Astrocyte (in vitro differentiated cells and primary cell): ENCODE measurements around the gene FNDC11. TPM values are rescaled to one million over a fixed set of nuclear protein-coding genes. Genes with fewer than 3 reads are reported as not detected.

Source experiments
- DNase-seq: peaks from one replicate; pipeline ENCODE4 v3.0.0-alpha.2; 2010; ENCODE audit warnings: low read depth
- FAIRE-seq: peaks from 2 replicates; lab custom pipeline; 2011; peaks lifted over from hg19 to GRCh38; lab: Jason Lieb, UNC
- H2AFZ ChIP-seq: 2 replicates; pipeline ENCODE4 v1.6.0; 2012; ENCODE audit warnings: low read depth, low read length, inconsistent platforms
- H3K27ac ChIP-seq: 2 replicates; pipeline ENCODE4 v1.5.1; 2011; ENCODE audit warnings: low read depth, low read length, inconsistent platforms
- H3K27me3 ChIP-seq: 2 replicates; pipeline ENCODE4 v1.6.0; 2011; ENCODE audit warnings: low read length, inconsistent platforms; ENCODE audit not compliant: insufficient read depth
- H3K36me3 ChIP-seq: 2 replicates; pipeline ENCODE4 v1.5.1; 2011; ENCODE audit warnings: low read length, inconsistent platforms; ENCODE audit not compliant: insufficient read depth
- H3K4me1 ChIP-seq: 2 replicates; pipeline ENCODE4 v1.5.1; 2011; ENCODE audit warnings: low read length, inconsistent platforms; ENCODE audit not compliant: insufficient read depth
- H3K4me2 ChIP-seq: 2 replicates; pipeline ENCODE4 v1.6.0; 2012; ENCODE audit warnings: low read length, inconsistent platforms
- H3K4me3 ChIP-seq: 2 replicates; pipeline ENCODE4 v1.5.1; 2011; ENCODE audit warnings: low read depth, mild to moderate bottlenecking, low read length, inconsistent platforms; ENCODE audit not compliant: insufficient read depth
- H3K79me2 ChIP-seq: 2 replicates; pipeline ENCODE4 v1.6.0; 2012; ENCODE audit warnings: mild to moderate bottlenecking, low read length, inconsistent platforms; ENCODE audit not compliant: insufficient read depth
- H3K9ac ChIP-seq: 2 replicates; pipeline ENCODE4 v1.6.0; 2012; ENCODE audit warnings: mild to moderate bottlenecking, low read length, inconsistent platforms
- H3K9me3 ChIP-seq: 2 replicates; pipeline ENCODE4 v1.5.1; 2012; ENCODE audit warnings: low read depth, mild to moderate bottlenecking, low read length, inconsistent platforms; ENCODE audit not compliant: insufficient read depth
- H4K20me1 ChIP-seq: 2 replicates; pipeline ENCODE4 v1.6.0; 2012; ENCODE audit warnings: low read length, inconsistent platforms; ENCODE audit not compliant: insufficient read depth
- H3K27ac Mint-ChIP-seq: one replicate; pipeline ENCODE4 v1.8.0; 2021; ENCODE audit warnings: mild to moderate bottlenecking, mixed read lengths; ENCODE audit not compliant: unreplicated experiment
- H3K27me3 Mint-ChIP-seq: one replicate; pipeline ENCODE4 v1.8.0; 2021; ENCODE audit warnings: low read depth, mixed read lengths; ENCODE audit not compliant: unreplicated experiment
- H3K36me3 Mint-ChIP-seq: one replicate; pipeline ENCODE4 v1.8.0; 2021; ENCODE audit warnings: low read depth, mixed read lengths; ENCODE audit not compliant: unreplicated experiment
- H3K4me1 Mint-ChIP-seq: one replicate; pipeline ENCODE4 v1.8.0; 2021; ENCODE audit warnings: low read depth, mixed read lengths; ENCODE audit not compliant: unreplicated experiment
- H3K4me3 Mint-ChIP-seq: one replicate; pipeline ENCODE4 v1.8.0; 2021; ENCODE audit warnings: mild to moderate bottlenecking, moderate library complexity, mixed read lengths; ENCODE audit not compliant: unreplicated experiment
- H3K9me3 Mint-ChIP-seq: one replicate; pipeline ENCODE4 v1.8.0; 2021; ENCODE audit warnings: mild to moderate bottlenecking, mixed read lengths; ENCODE audit not compliant: unreplicated experiment
- EZH2 ChIP-seq: IDR thresholded peaks from 2 replicates; pipeline ENCODE4 v1.6.1; 2012; ENCODE audit warnings: mild to moderate bottlenecking, low read length, inconsistent platforms; ENCODE audit not compliant: insufficient read depth
- total RNA-seq: library from RNA; stranded (reverse); gene quantifications from 2 replicates; pipeline ENCODE4 v1.2.1, GENCODE V29; 2021
- TF ChIP-seq, protein P1 (sequence below): IDR thresholded peaks from 2 replicates; pipeline ENCODE4 v1.5.1; 2011; ENCODE audit warnings: low read depth, mild to moderate bottlenecking, inconsistent platforms, low read length, moderate library complexity; ENCODE audit not compliant: insufficient read depth

Gene FNDC11
- total RNA-seq, 1 donor from 2014 or later: 0.20 TPM

DNA sequence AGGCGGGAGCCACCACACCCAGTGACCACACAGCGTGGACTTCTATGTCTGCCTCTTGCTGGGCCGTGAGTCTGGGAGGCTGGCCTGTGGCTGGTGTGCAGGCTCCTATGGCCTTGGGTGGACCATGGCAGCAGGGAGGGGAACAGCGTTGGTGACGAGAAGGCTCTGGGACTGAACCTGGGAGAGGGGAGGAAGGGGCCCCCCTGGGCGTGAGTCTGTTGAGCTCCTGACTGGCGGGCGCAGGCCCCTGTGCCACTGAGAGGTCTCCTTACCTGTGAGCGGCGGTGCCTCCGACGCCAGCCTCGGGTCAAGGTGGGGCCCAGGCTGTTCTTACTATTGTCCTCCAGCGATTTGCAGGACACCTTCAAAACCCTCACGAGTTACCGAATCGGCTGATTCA, 32.8 kb downstream of the FNDC11 start:
- no peaks in the 10 kb centered on the region for H3K79me2 ChIP-seq
- no peak overlapping the region for H3K27ac ChIP-seq
- H3K4me2 ChIP-seq: no peak overlapping the region
- no peak overlapping the region for H3K9ac ChIP-seq
- Mint-ChIP-seq H3K27ac (no peak overlapping the region), H3K4me3 (no peak overlapping the region), H3K4me1 (peaks cover 4% of the 10 kb centered on the region), H3K36me3 (peaks cover 6% of the 10 kb centered on the region), H3K9me3 (no peaks in the 10 kb centered on the region), H3K27me3 (peaks cover 4% of the 10 kb centered on the region)
- H3K27me3 ChIP-seq: no peaks in the 10 kb centered on the region
- H4K20me1 ChIP-seq: no peaks in the 10 kb centered on the region
- FAIRE-seq (no peak), DNase-seq (no peak)
- H3K9me3 ChIP-seq: no peaks in the 10 kb centered on the region
- no peaks in the 10 kb centered on the region for H3K4me1 ChIP-seq
- H3K4me3 ChIP-seq: no peak overlapping the region
- no peak for TF ChIP-seq EZH2
- TF ChIP-seq, protein P1, sequence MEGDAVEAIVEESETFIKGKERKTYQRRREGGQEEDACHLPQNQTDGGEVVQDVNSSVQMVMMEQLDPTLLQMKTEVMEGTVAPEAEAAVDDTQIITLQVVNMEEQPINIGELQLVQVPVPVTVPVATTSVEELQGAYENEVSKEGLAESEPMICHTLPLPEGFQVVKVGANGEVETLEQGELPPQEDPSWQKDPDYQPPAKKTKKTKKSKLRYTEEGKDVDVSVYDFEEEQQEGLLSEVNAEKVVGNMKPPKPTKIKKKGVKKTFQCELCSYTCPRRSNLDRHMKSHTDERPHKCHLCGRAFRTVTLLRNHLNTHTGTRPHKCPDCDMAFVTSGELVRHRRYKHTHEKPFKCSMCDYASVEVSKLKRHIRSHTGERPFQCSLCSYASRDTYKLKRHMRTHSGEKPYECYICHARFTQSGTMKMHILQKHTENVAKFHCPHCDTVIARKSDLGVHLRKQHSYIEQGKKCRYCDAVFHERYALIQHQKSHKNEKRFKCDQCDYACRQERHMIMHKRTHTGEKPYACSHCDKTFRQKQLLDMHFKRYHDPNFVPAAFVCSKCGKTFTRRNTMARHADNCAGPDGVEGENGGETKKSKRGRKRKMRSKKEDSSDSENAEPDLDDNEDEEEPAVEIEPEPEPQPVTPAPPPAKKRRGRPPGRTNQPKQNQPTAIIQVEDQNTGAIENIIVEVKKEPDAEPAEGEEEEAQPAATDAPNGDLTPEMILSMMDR: no peak
- no peaks in the 10 kb centered on the region for H3K36me3 ChIP-seq
- H2AFZ ChIP-seq: no peak overlapping the region

DNA sequence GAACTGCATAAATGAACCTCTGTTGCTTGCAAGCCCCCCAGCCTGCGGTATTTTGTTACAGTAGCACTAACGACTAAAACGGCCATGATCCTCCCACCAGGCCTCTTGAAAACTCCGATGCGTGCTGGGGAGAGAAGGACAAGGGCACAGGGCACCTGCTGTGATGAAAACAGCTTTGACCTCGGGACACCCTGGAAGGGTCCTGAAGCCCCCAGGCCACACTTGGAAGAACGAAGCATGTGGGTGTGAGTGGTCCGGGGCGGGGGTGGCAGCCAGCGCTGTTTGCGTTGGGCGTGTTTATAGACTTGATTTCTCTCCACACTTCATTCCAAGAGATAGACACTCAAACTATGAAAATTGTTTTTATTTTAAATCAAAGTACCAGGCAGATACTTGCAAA, 33.3 kb downstream of the FNDC11 start:
- Histone ChIP-seq H3K9me3 (no peaks in the 10 kb centered on the region), H4K20me1 (no peaks in the 10 kb centered on the region), H3K79me2 (no peaks in the 10 kb centered on the region), H3K4me3 (no peak overlapping the region), H3K4me1 (no peaks in the 10 kb centered on the region), H2AFZ (no peak overlapping the region), H3K36me3 (no peaks in the 10 kb centered on the region), H3K27ac (no peak overlapping the region), H3K9ac (no peak overlapping the region), H3K4me2 (no peak overlapping the region), H3K27me3 (no peaks in the 10 kb centered on the region)
- DNase-seq (no peak), FAIRE-seq (no peak)
- no peaks in the 10 kb centered on the region for H3K9me3 Mint-ChIP-seq
- no peak for TF ChIP-seq EZH2
- TF ChIP-seq, protein P1: no peak
- peaks cover 9% of the 10 kb centered on the region for H3K36me3 Mint-ChIP-seq
- H3K27ac Mint-ChIP-seq: no peak overlapping the region
- peaks cover 4% of the 10 kb centered on the region for H3K4me1 Mint-ChIP-seq
- peaks cover 4% of the 10 kb centered on the region for H3K27me3 Mint-ChIP-seq
- H3K4me3 Mint-ChIP-seq: no peak overlapping the region

DNA sequence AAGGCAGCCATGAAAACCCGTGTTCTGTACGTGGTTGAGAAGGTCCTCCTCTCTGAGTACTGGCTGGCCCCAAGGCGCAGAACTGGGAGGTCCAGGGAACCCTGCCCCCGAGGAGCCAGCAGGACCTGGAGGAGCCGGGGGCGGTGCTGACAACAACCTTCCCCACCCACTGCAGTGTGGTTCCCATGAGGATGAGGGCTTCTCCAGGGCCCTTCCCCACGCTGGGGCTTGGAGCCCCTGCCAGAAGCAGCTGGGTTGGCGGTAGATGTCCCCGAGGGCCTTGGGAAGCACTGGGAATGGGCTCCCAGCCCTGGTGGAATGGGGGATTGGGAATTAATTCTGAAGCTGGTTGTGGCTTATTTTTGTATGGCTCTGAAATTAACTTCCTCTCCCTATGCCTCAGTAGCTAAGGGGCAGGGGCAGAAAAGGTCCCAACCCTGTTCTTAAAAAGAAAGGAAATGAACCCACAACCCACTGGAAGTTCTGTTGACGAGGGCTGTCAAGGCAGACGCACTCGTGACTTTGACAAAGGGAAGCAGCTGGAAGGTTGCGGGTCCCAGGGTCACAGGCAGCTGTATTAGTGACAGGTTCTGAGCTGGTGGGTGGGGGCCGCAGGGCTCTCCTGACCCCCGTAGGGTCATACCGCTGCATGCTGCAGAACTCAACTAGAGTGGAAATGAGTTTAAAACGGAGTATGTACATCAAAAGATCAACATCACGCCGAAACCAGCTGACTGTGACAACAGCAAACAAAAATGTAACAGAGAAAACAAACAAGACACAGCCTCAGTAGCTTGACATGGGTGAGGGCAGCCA, 34.0 kb downstream of the FNDC11 start:
- Mint-ChIP-seq H3K36me3 (peaks cover 9% of the 10 kb centered on the region), H3K9me3 (no peaks in the 10 kb centered on the region), H3K4me3 (no peak overlapping the region), H3K27me3 (peaks cover 4% of the 10 kb centered on the region), H3K27ac (peak overlapping the region; percentile 55), H3K4me1 (no peaks in the 10 kb centered on the region)
- no peaks in the 10 kb centered on the region for H3K4me1 ChIP-seq
- no peak for TF ChIP-seq EZH2
- TF ChIP-seq, protein P1: no peak
- H3K27me3 ChIP-seq: no peaks in the 10 kb centered on the region
- DNase-seq: no peak
- no peak for FAIRE-seq
- H3K36me3 ChIP-seq: no peaks in the 10 kb centered on the region
- H3K4me2 ChIP-seq: no peak overlapping the region
- no peak overlapping the region for H2AFZ ChIP-seq
- no peaks in the 10 kb centered on the region for H4K20me1 ChIP-seq
- H3K27ac ChIP-seq: no peak overlapping the region
- no peaks in the 10 kb centered on the region for H3K9me3 ChIP-seq
- no peaks in the 10 kb centered on the region for H3K79me2 ChIP-seq
- no peak overlapping the region for H3K9ac ChIP-seq
- H3K4me3 ChIP-seq: no peak overlapping the region
